Lower lobe of right lung (tissue), 2 donors: ENCODE data around the gene PVRIG. TPM values are rescaled to one million over a fixed set of nuclear protein-coding genes. Genes with fewer than 3 reads are reported as not detected.
"Not testable (repeated sequence)": the region's sequence is repeated elsewhere in the genome, so short reads cannot be mapped to it uniquely, and the experiment has no call there.

ENCODE experiments used
- ATAC-seq, 2 donors: fragments of 200-7000 bp; cut with Tn5 transposase; one replicate each; pipeline ENCODE4 v1.9.1; 2020 to 2022; ENCODE audit warnings: mild to moderate bottlenecking in 2 of 2, moderate library complexity in 2 of 2
- DNase-seq: peaks from one replicate; pipeline ENCODE4 v3.0.0-alpha.2; 2020
- H3K27ac ChIP-seq: fragments of 200-600 bp; one replicate; pipeline ENCODE4 v1.8.0; 2022
- H3K27me3 ChIP-seq: fragments of 200-600 bp; one replicate; pipeline ENCODE4 v1.8.0; 2022; ENCODE audit warnings: low read depth
- H3K36me3 ChIP-seq: fragments of 200-600 bp; one replicate; pipeline ENCODE4 v1.8.0; 2022; ENCODE audit warnings: mild to moderate bottlenecking
- H3K4me1 ChIP-seq: fragments of 200-600 bp; one replicate; pipeline ENCODE4 v1.8.0; 2022
- H3K4me3 ChIP-seq: fragments of 200-600 bp; one replicate; pipeline ENCODE4 v1.8.0; 2022; ENCODE audit warnings: mild to moderate bottlenecking
- H3K9me3 ChIP-seq: fragments of 200-600 bp; one replicate; pipeline ENCODE4 v1.8.0; 2022
- CTCF ChIP-seq: fragments of 200-600 bp; IDR thresholded peaks from one replicate; pipeline ENCODE4 v1.8.0; 2022; ENCODE audit warnings: antibody characterized with exemption, mild to moderate bottlenecking
- intact Hi-C: fragments of 100-400 bp; cut with DNase I; formaldehyde crosslinking; loops from one replicate; pipeline ENCODE4 v1.11.0; 2022
- total RNA-seq: library from RNA; stranded (reverse); fragmentation: NEBNext Ultra II Directional; extraction: Animal tissue kit (Norgen Biotek cat#: 25700); gene quantifications from one replicate; pipeline ENCODE4 v1.2.1, GENCODE V29; 2021
- donor health status: DM: no; HTN: yes; CAD: no; lungs with severe emphysema.

PVRIG gene
- total RNA-seq, 1 donor from 2014 or later = not detected

GRCh38 chr7:100195222-100195621, 24.5 kb upstream of the PVRIG start:
- Histone ChIP-seq H3K4me1 (no peaks in the 10 kb centered on the region), H3K27me3 (no peaks in the 10 kb centered on the region), H3K36me3 (no peaks in the 10 kb centered on the region), H3K4me3 (no peak overlapping the region), H3K9me3 (no peaks in the 10 kb centered on the region), H3K27ac (no peak overlapping the region)
- TF ChIP-seq CTCF = no peak
- intact Hi-C loops = no loop called here
- ATAC-seq = no peak
- no peak for DNase-seq

- intact Hi-C loops, H3K9me3 ChIP-seq, H3K36me3 ChIP-seq, H3K4me1 ChIP-seq, DNase-seq, H3K27ac ChIP-seq, H3K27me3 ChIP-seq, ATAC-seq, H3K4me3 ChIP-seq: not testable (repeated sequence)
These were observed 23.8 kb upstream of the PVRIG start for GRCh38 chr7:100195901-100196322.

- H3K27ac ChIP-seq = no peak overlapping the region
- no peaks in the 10 kb centered on the region for H3K36me3 ChIP-seq
- DNase-seq (no peak), ATAC-seq (no peak)
- no peak for TF ChIP-seq CTCF
- H3K9me3 ChIP-seq = no peaks in the 10 kb centered on the region
- H3K4me3 ChIP-seq = no peak overlapping the region
- no peaks in the 10 kb centered on the region for H3K27me3 ChIP-seq
- no peaks in the 10 kb centered on the region for H3K4me1 ChIP-seq
- intact Hi-C loops = no loop called here
These were observed 21.5 kb upstream of the PVRIG start for GRCh38 chr7:100198266-100198665.

GRCh38 chr7:100200693-100201092, 19.1 kb upstream of the PVRIG start:
- no peak for TF ChIP-seq CTCF
- no peak overlapping the region for H3K27ac ChIP-seq
- H3K36me3 ChIP-seq = no peaks in the 10 kb centered on the region
- no peak for ATAC-seq
- intact Hi-C loops = no loop called here
- no peaks in the 10 kb centered on the region for H3K27me3 ChIP-seq
- H3K4me3 ChIP-seq = no peak overlapping the region
- no peaks in the 10 kb centered on the region for H3K9me3 ChIP-seq
- no peaks in the 10 kb centered on the region for H3K4me1 ChIP-seq
- DNase-seq = no peak

GRCh38 chr7:100204454-100204853, 15.3 kb upstream of the PVRIG start:
- Histone ChIP-seq H3K4me1 (no peaks in the 10 kb centered on the region), H3K36me3 (no peaks in the 10 kb centered on the region), H3K9me3 (no peaks in the 10 kb centered on the region), H3K27ac (no peak overlapping the region), H3K27me3 (no peaks in the 10 kb centered on the region), H3K4me3 (no peak overlapping the region)
- DNase-seq (no peak), ATAC-seq (no peak)
- no peak for TF ChIP-seq CTCF
- intact Hi-C loops = no loop called here

GRCh38 chr7:100208911-100209408, 10.8 kb upstream of the PVRIG start:
- no peaks in the 10 kb centered on the region for H3K27me3 ChIP-seq
- no peak overlapping the region for H3K27ac ChIP-seq
- no peak for TF ChIP-seq CTCF
- no peaks in the 10 kb centered on the region for H3K36me3 ChIP-seq
- H3K4me1 ChIP-seq = no peaks in the 10 kb centered on the region
- ATAC-seq (no peak), DNase-seq (no peak)
- no peak overlapping the region for H3K4me3 ChIP-seq
- no peaks in the 10 kb centered on the region for H3K9me3 ChIP-seq
- intact Hi-C loops = no loop called here
